HG03521 (cell line): Measurements from ENCODE around the gene SLC35F4.
"Not testable (repeated sequence)": the region's sequence is repeated elsewhere in the genome, so short reads cannot be mapped to it uniquely, and the experiment has no call there.

ENCODE experiments used
- ATAC-seq: cut with Tn5 transposase; IDR thresholded peaks from one replicate; pipeline ENCODE4 v1.9.1; 2021; ENCODE audit warnings: mild to moderate bottlenecking, moderate library complexity; ENCODE audit not compliant: unreplicated experiment

Gene SLC35F4

DNA sequence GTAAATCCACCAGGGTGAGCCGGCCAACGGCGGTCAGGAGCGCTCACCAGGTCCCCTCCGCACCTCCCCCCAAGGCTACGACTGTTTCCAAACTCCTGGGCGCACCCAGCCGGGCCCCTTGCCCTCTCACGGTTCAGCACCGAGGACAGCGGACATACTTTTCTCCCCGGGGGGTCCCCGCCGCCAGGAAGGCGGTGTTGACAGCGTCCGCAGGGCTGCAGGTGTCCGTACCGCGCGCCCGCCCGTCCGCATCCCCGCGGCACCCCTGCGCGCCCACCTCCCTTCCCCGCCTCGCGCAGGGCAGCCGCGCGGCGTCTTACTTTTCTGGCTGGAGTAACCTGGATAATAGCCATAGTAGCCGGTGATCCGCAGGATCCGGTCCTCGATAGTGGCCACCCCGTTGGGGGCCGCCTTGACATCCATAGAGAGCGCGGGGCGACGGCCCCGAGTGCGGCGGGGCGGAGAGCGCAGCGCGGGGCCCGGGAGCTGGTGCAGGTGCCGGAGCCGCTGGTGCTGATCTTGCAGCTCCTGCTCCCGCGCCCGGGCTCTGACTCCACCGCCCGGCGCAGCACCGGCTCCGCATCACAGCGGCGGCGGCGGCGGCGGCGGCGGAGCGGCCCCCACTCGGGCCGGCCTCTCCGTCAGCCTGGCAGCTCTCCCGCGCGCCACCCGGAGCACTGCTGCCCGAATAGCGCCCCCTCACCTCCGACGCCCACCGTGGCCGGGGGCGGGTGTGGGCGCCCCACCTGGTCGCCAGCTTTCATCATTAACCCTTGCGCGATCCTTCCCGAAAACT is at the start of gene SLC35F4:
TSS of gene SLC35F4 (minus strand) at position 690 of the 796 bp plus-strand sequence.
- ATAC-seq, result no peak

DNA sequence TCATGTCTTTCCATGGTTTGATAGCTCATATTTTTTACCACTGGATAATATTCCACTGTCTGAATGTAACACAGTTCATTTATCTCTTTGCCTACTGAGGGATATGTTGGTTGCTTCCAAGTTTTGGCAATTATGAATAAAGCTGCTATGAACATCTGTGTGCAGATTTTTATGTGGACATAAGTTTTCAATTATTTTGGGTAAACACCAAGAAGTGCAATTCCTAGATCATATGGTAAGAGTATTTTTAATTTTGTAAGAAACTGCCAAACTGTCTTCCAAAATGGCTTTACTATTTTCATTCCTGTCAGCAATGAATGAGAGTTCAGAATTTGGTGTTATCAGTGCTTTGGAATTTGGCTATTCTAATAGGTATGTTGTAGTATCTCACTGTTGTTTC is 43.7 kb upstream of the SLC35F4 start:
- no peak for ATAC-seq

DNA sequence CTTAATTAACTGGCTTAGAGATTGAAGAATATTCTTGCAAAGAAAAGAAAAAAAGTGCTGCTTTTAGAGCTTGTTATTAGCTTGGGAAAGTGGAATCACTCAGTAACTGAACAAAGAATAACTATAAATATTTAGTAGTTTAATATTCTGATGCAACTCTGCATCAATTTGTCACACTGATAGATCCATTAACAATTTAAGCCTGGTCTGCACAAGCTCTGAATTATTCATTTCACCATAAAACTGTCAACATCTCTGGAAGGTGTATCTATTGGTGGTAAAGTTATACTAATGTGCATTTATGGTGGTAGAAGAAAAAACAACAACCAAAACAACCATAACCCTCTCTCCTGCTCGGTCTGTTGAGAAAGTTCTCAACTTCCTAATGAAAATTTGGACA is 38.1 kb upstream of the SLC35F4 start:
- no peak for ATAC-seq

DNA sequence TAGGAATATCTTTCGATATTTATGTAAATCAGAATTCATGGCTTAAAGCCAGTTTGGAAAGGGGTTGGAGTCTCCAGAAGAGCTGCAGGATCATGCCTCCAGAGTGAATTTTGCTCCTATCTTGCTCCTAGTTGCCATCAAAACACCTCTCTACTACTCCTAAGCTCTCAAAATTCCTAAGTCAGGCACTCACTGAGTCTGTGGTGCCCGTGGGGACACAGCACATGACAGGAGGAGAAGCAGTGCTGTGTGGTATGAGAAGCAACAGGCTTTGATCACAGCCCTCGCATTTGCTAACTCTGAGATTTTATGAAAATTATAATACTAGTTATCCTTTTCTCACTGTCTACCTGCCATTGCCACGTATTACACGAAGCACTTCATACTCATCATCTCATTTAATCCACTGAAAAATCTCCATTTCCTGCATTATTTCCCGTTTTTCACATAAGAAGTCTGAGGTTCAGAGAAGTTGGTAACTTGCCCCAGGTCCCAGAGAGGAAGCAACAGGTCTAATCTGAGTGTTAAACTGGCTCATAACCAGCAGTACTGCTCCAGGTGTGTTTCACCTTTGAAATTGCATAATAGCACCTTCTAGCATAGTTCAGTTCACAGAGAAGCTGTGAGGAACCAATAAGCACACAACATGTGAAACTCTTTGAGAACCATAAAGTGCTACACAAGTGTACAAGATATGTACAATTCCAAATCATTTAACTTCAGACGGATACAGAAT is 33.1 kb upstream of the SLC35F4 start:
- no peak for ATAC-seq

DNA sequence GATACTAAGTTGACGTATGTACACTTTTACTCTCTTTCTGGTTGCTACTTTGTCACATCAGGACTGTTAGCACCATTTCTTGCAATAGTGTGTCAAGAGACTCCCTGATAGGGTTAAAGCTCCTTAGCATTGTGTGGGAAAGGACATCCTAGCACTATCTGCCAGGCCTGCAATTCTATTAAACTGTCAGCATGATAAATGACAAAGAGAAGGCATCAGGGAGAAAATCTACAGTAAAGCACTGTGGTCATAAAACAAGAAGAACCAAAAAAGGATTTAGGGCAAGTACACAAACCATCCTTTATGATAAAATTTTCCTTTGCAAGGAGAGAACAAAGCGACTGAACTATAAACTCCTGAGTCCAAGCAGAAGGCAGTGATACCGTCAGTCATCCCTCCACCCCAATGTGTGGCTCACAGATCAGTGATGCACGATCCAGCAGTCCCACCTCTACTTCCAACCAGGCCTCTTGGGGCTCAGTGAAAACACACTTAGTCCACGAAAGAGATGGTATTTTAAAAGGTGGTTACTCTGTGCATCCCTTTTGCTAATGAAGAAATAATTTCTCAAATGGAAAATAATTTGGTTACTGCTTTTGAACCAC is 31.4 kb upstream of the SLC35F4 start:
- ATAC-seq, result no peak

DNA sequence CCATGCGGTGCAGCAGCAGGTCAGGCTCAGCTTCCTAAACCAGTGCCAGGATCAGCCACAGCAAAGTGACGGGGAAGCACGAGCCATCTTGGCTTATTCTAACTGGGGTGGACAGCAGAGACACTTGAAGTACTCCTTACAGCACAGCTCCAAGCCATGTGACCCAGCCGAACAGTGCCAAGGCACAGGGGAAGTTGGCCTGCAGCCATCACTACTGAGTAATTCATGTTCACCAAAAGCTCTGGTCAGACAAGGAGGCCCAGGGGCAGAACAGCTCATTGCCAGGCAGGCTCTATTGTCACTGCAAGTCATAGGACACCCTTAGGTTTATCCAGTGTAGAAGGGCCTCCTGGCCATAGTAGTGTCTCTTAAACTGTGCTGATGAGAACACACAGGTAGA is 23.4 kb upstream of the SLC35F4 start:
- no peak for ATAC-seq

DNA sequence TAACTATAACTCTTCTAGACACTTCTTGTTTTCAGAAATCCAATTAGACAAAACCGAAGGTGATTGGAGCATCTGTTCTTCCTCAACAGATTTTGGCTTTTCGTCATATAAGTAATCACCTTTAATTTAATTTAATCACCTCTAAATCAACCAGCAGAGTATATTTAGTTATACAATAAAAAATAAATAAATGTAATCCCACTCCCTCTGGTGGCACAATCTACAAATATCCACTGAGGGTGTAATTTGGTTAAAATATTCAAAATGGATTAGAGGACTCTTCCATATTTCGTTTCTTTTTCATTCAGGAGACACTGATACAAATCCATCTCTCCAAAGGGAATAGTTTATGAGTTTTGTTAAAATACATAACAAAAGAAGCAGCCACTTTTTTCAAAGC is 18.3 kb upstream of the SLC35F4 start:
- no peak for ATAC-seq

DNA sequence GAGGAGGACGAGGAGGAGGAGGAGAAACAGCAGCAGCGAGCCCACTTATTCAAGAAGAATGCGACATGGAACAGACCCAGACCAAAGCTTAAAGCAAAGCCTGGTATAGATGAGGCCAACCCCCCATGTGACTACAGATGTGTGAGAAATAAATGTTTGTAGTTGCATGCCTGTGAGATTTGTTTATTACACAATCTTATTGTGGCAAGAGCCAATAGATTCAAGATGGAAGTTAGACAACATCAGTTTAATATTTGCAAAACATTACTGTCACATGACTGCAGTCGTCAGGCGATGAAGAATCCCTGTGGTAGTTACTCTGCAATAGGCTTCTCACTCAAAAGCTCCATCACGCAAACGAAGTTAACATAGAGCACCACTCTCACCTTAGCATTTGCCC is 17.2 kb upstream of the SLC35F4 start:
- ATAC-seq, result no peak

DNA sequence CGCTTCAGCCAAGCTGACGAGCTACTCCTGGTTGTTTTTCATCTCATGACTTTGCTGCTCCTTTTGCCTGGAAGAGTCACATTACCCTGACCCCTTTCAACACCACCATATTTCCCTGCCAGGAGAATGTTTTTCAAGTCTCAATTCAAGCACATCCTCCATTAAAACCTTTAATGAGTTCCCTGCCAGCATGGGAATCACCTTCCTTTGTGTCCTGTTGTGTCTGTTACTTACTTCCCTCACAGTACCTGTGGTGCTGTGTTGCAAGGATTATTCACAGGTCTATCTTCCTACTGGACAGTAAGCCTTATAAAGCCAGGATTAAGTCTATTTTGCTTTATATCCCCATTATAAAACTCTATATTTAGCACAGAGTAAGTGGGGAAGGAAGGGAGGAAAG is 13.6 kb upstream of the SLC35F4 start:
- ATAC-seq, result no peak

DNA sequence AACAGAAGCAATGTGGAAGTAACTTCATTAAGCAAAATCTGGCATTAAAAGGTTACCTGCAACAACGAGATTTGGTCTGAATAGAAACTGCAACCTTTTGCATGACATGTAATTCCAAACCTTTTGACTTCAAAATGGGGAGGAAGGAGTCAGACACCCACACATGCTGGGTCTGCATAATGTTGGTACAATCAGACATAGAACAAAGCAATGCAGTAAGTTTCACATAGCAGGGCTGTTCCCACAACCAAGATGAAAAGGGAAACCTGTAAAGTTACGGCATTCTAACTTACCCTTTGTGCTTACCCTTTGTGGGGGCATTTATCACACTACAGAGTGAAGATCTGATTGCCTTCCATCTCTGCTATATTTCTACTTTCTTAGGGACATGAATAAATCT is 10.1 kb upstream of the SLC35F4 start:
- no peak for ATAC-seq

DNA sequence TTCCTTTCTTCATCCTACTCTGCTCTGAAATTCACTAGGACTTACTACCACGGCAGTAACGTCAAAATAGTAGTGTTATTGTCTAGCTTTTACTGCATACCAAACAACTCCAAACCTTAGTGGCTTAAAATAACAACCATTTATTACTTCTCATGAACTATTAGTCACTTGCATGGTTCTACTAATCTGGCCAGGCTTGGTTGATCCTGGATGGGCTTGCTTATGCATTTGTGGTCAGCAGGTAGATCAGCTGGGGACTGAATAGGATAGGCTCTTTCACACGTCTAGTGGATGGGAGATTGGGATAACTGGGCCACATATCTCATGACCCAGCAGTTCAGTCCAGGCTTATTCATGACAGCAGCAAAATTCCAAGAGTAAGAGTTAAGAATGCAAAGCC is 9.4 kb upstream of the SLC35F4 start:
- no peak for ATAC-seq

DNA sequence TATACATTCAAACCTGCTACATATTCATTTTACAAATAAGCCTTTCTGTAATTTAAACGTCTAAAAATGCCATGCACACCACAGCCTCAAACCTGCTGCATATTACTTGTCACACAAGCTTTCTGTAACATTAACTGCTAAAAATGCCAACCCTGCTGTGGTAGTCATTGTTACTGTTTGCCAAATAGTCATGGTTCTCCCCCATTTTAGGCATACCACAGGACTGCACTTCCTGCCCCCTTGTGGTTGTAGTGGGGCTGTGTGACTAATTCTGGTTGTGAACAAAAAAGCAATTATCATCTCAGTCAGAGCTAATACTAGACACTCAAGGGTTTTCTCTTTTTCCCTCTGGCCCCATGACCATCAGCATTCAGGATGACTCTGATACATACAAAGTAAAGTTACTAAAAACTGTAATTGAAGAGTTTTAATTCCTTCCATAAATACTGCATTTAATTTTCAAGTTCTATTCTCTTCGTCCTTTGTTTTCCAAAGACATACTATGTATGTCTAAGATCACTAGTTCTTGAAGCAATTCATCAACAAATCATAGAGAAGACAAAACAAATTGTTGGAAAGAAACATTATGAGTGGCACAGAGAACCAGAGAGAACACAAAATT is 5.7 kb upstream of the SLC35F4 start:
- peak; percentile 87 for ATAC-seq

DNA sequence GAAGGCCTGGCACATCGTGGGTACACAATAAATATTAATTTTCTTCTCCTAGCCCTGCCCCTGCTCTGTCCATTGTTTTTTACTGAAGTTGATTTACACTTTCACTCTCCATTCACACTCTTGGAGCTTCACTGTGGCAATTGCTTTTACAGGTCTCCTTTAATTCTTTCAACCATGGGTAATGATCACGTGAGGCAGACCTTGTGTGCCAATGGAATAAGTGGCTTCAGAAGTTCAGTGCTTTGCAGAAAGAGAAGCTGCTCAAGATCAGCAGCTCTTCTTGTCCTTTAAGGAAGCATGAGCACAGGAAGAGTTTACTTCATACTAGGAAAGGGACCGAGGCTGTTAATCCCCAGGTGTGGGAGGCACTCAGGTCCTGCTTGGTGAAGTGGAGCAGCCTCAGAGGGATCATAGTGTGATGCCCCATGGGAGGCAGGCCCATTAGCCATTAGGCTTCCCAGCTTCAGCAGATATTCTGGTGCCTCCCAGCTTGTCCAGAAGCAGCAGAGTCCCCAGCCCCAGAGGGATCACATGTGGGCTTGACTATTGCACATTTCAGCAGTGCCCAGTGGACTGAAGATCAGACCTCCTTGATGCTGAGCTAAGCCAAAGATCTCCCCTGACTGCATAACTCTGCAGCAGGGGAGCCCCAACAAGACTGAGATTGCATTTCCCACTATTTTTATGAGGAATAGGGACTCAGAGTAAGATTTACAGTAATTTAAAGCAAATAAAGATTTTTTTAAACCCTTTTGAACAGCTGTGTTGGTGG is 5.0 kb upstream of the SLC35F4 start:
- no peak for ATAC-seq

DNA sequence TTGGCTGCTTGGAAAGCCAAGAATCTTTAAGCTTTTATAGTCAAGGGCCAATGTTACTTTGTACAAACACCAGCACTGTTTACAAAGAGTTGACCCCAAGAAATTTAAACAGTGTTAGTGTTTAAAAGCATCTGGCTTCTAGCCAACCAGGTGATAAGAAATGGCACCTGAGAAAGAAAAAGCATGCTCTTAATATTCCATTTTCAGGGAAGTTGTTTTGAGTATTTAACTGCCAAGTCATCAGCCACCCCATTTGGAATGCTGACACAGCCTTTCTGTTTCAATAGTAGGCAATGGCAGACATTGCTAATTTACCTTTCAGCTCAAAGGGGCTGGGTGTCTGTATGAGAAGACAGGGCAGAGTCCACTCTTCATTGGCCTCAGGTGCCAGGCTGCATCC is 3.7 kb upstream of the SLC35F4 start:
- no peak for ATAC-seq

DNA sequence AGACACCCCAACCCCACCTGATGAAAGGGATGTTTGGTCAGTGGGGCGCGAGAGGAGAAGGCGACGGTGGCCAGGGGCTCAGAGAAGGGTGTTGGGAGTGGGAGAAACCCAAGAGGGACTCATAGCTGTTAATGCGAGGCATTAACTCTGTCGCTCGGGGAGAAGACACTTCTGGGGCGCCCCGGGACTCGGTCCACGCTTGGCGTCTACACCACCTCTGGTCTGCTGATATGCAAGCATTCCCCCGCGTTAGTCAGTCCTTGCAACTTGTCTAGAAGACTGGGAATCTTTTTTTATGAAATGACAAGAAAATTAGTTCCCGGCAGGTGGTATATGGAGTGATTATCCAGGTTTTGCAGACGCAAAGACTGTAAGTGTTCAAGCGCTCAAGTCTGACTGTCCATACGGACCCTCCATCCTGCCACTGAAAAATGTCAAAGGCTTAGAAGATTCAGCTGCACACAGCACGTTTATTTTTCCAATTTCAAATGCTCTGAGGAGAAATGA is 360 bp upstream of the SLC35F4 start:
- no peak for ATAC-seq

DNA sequence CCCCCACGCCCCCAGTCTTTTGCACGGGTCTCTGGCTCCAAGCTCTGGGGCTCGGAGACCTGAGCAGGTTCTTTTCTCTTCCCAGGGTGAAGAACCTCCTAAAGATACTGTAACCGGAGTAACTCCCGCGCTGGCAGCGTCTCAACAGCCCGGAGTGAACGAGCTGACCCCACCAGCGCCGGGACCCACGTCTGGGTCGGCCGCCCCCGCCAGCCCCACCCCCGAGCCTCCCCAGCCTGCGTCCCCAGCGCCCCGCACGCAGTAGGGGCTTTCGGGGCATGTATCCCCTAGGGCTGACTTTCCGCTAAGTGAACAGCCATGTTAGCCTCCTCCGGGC is 858 bp downstream of the SLC35F4 start:
- ATAC-seq, result no peak

DNA sequence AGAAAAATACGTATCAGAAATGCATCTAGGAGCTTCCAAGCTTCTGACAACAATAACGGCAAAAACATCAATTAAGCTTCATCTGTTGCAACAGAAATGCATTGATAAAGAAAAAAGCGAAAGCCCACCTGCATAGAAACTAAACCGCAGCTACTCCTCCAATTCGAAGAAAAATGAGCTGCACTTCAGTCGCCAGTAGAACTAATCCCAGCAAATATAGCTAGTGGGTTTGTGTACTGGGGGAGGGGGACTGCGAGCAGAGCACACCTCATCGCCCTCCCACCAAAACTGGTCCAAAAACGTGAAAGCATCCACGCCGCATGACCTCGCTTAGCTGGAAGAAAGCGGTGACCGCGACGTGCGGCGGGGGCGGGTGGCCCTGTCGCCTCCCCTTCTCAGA is 1.2 kb downstream of the SLC35F4 start:
- no peak for ATAC-seq

DNA sequence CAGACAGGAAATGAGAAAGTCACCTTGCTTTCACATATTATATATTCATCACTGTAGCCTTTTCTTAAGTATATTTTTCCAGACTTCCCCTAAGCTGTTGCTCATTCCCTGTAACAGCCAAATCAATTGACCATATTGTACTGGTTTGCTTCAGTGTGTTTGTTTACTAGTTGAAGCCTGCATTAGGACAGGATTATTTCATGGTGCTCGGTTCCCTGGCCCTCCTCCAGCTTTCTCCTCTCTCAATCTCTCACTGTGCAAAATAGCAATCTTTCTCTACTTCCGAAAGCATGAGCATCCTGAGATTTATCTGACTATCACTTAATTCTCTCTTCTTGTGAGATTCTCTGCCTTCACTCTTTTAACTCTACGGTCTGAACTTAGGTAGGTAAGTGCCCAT is 2.4 kb downstream of the SLC35F4 start:
- no peak for ATAC-seq

DNA sequence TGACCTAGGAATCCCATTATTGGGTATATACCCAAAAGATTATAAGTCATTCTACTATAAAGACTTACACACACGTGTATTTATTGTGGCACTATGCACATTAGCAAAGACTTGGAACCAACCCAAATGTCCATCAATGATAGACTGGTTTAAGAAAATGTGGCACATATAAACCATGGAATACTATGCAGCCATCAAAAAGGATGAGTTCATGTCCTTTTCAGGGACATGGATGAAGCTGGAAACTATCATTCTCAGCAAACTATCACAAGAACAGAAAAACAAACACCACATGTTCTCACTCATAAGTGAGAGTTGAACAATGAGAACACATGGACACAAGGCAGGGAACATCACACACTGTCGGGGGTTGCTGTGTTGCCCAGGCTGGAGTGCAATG is 10.2 kb downstream of the SLC35F4 start:
- ATAC-seq, result not testable (repeated sequence)

DNA sequence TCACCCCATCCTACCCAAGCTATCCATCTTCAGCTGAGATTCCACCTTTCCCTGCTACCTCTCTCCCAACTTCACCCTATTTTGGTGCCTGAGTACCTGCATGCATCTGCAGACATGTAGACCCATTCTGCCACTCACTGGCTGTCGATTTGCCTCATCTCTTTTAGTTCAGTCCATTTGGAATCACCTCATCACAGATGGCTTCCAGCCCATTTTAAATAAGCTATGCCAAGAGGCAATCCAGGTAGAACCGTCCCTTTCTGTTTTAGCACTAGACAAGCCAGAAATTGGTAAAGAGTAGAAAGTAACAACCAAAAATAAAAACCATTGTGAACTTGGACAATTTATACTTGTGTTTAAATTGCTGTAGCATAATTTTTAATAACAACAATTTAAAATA is 11.3 kb downstream of the SLC35F4 start:
- no peak for ATAC-seq

DNA sequence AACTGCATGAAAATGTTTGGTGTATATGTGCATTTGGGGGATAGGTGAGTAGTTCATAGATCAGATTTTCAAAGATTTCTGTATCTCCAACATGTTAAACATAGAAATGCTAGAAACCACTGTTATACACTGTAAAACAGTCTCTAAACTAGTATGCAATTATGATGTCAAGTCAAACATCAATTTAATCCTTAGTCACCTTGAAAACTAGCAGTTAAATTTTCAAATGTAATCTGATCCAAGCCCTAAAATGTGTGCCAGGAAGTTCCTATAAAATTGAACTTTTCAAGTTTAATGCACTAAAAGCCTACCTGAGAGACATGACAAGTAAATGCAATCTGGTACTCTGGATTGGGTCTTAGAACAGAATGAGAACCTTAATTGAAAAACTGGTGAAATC is 14.5 kb downstream of the SLC35F4 start:
- ATAC-seq, result no peak
